ENCODE measurements around the gene VIT.

DNA sequence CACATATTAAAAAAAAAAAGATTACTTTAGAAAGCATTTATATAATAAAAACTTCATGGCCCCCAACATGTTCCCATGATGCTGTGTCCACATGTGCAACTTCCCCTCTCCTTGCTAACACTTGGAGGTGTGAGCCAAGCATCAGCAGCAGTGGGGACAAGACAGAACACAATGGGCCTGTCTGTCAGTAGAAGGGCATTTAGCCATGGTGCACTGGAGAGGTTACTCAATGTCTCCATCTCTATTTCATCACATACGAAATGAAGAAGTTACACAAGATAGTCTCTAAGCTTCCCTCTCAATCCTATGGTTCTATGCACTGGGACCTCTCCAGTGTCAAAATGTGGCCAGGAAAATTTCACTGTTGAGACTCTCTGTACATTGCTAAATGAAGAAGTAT, 2.5 kb downstream of the VIT start:
- TF ChIP-seq, protein P1, sequence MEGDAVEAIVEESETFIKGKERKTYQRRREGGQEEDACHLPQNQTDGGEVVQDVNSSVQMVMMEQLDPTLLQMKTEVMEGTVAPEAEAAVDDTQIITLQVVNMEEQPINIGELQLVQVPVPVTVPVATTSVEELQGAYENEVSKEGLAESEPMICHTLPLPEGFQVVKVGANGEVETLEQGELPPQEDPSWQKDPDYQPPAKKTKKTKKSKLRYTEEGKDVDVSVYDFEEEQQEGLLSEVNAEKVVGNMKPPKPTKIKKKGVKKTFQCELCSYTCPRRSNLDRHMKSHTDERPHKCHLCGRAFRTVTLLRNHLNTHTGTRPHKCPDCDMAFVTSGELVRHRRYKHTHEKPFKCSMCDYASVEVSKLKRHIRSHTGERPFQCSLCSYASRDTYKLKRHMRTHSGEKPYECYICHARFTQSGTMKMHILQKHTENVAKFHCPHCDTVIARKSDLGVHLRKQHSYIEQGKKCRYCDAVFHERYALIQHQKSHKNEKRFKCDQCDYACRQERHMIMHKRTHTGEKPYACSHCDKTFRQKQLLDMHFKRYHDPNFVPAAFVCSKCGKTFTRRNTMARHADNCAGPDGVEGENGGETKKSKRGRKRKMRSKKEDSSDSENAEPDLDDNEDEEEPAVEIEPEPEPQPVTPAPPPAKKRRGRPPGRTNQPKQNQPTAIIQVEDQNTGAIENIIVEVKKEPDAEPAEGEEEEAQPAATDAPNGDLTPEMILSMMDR (IDR thresholded peaks at IDR 0.05), result no peak
- no peak for TF ChIP-seq POLR2A (IDR thresholded peaks at IDR 0.05)

Data from Peyer's patch (tissue), 4 donors.